DMS 273 treated with DMSO at 0.1 percent for 48 hours (cell line): ENCODE data around the gene PPT1.
A peak's percentile ranks its signal among the peaks of the same experiment; 100 is the strongest.
"Not testable (repeated sequence)": the region's sequence is repeated elsewhere in the genome, so short reads cannot be mapped to it uniquely, and the experiment has no call there.

Experiments used
- DNase-seq: peaks from one replicate; lab custom pipeline; 2025; lab: John Stamatoyannopoulos, UW

The PPT1 gene

DNA sequence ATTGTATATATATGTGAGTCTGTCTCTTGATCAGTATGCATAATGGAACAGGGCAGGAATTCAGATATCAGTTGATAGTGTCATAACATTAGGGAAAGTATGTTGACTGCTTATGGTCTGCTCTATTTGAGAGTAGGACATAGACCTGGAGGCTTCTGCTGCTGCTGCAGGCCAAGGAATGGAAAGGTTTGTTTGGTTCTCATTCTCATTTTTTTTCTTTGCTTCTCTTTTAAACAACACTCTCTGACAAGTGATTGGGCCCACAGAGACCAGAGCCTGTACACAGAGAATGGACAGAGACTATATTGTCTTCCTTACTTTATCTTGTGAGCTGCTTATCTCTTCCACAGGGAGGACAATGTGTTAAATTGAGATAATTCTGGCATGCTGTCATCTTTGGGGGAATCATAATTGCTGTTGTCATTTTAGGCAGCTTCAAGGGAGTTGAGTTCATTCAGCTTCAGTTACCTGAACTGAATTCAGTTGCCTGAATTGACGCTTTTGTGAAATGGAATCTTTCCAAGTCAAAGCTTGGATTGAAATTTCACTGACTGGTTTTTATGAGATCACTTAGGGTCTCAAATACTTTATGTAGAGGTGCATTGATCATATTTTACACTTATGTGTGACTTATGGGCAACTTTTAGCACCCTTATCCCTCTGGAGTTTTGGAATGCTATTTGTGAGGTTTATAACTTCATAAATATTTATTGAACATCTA lies 39.6 kb downstream of the PPT1 start:
- DNase-seq = no peak

DNA sequence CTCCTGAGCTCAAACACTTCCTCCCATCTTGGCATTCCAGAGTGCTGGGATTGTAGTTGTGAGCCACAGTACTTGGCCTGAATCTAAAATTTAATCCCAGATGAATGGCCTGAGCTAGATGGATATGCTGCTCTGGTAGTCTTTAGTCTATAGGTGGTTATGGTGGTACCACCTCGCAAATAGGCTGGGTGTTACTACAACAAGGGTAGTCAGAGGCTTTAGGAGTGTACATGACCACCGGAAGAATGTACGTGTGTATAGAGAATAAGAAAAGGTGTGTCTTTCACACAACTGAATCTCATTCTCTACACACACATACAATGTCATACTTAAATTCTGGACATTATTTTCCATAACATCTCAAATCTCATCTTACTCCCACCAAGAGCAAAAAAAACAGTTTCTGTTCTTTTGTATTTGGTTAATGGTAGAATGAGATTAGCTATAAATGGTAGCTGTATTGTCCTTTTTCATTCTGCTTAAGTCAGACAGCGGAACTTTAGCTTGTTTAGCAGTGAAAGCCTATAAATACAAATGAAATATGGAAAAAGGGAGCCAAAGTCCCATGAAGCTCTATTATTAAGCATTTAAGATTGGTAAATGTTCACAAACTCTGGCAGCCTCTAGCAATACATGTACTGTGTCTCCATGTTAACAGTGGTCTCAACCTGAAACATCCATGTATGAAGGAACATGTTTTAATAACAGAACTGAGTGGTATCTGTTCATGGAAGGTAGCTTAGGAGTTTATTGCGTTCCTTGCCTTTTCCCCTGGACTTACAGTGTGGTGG lies 40.3 kb downstream of the PPT1 start:
- no peak for DNase-seq

DNA sequence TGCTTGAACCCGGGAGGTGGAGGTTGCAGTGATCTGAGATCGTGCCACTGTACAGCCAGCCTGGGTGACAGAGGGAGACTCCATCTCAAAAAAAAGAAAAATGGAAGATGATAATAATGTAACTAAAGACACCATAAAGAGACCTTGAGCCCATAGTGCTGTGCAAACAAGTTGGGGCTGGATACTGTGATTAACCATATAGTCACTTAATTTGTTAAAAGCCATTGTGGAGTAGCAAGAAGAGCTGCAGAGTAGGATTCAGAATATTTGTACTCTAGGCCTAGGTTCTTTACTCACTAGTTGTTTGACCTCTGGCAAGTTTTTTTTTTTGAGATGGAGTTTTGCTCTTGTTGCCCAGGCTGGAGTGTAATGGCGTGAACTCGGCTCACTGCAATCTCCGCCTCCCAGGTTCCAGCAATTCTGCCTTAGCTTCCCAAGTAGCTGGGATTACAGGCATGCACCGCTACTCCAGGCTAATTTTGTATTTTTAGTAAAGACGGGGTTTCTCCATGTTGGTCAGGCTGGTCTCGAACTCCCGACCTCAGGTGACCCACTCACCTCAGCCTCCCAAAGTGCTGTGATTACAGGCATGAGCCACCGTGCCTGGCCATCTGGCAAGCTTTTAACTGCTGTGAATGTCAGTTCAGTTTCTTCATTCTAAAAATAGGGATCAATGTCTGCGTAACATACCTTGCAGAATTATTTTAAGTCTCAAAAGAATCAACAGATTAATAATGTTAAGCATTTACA lies 43.7 kb downstream of the PPT1 start:
- DNase-seq = no peak

- no peak for DNase-seq
Observed at GRCh38 chr1:40050863-40051262, 46.2 kb downstream of the PPT1 start.

DNA sequence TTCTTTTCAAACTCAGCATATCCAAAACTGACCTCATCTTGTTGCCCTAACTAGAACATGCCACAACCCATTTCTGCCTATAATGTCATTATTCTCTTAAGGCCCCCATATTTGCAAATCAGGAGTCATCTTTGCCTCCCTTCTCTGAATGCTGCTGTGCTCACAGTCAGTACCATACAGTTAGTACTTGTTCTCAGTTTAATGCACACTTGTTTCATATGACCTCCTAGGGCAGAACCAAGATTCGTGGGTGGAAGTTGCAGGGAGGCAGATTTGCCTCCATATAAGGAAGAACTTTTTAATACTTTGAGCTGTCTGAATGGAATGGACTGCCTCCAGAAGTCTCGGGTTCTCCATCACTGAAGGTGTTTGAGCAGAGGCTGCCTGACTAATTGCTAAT lies 47.3 kb downstream of the PPT1 start:
- DNase-seq = no peak

GRCh38 chr1:40047769-40048168 lies 49.3 kb downstream of the PPT1 start:
- no peak for DNase-seq

DNA sequence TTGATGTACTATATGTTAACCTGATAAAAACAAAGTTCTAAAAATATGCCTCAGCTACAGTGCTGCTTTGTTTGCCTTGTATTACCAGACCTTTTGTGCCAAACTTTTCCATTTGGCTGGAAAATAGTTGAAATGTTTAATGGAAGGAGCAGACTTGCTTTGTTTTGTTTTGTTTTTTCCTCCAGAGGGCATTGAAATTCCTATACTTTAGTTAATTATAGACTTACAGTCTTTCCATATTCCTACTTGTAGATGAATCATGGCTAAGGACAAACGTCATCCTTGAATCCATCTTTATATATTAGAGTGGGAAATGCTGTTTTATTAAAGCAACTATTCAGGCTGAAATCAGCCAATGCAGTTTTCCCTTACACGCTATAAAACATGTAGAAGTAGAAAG lies 49.8 kb downstream of the PPT1 start:
- no peak for DNase-seq

DNA sequence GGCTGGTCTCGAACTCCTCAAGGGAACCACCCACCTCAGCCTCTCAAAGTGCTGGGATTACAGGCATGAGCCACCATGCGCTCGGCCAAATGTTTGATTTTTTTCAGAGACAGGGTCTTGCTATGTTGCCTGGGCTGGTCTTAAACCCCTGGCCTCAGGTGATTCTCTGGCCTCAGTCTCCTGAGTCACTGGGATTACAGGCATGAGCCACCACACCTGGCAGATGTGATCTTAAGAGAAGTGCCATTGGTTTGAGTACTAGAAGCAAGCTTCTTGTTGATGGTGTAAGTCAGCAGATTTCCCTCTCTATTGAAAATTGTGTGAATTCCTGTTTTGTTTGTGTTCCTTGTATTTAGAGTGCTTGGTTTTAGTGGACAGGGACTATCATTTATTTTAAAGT lies 51.3 kb downstream of the PPT1 start:
- no peak for DNase-seq

- no peak for DNase-seq
Observed at GRCh38 chr1:40045182-40045581, 51.9 kb downstream of the PPT1 start.

- no peak for DNase-seq
Observed at GRCh38 chr1:40044110-40044509, 52.9 kb downstream of the PPT1 start.

DNA sequence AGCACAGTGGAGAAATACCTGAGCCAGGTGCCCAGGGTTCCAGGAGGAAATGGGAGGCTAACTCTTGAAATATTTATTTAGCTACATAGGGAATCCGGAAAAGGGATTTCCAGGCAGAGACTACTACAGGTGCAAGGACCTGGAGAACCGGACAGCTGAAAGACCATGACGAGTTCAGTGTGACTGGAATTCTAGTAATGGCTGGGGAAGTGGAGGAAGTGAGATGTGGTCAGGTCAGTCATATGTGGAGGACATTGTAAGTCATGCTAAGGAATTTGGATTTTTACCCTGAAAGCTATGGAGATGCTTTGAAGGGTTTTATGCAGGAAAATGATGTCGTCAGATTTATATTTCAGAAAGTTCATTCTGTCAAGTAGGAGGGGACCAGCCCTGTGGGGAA lies 54.7 kb downstream of the PPT1 start:
- no peak for DNase-seq

GRCh38 chr1:40041466-40041838 lies 55.6 kb downstream of the PPT1 start:
- DNase-seq = no peak

DNA sequence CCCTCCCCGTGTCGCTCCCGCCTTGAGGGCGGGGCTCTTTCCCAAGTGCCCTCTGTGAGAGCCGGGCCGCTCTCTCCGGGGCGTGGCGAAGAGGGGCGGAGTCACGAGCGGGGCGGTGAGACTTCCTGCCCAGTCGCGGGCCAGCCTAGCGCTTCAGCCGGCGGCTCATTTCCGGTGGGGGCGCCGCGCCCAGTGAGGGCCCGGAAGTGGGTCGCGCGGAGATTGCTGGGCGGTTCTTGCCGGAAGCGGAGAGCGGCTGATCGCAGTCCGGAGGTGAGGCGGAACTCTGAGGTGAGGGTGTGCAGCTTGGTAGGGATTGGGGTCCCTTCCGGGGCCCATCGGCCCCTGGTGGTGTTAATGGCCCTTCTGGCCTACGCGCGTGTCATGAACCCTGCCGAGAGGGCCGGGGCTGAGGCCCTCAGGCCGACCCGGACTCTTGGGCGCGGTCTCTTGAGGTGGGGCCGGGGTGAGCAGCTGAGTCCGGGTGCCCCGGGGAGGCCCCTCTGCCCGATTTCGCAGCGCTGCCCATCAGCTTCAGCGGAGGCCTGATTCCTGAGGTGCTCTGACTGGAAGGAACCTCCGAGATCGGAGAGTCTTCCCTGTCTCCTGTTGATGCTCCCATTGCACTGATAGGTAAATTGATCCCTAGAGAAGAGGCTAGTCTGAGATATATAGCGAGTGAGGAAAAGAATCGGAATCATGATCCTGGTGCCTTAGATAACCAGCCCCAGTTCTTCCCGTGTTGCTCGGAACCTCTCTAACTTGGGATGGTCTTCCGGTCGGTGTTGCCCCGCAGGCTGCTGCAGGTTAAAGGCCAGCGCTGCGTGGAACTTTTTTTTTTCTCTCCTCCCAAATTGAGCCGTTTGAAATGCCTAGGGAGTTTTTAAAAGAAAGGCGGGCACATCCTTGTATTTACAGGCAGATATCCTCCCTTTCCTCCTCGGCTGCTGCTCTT lies 56.3 kb downstream of the PPT1 start, which contains the start of gene CAP1:
Gene CAP1 (plus strand): TSS at position 219 of the 955 bp plus-strand sequence. CDS start 18,618 bp downstream, outside the sequence.
- peak; percentile 100 for DNase-seq

GRCh38 chr1:40039757-40040510 lies 57.1 kb downstream of the PPT1 start:
- peak; percentile 100 for DNase-seq

GRCh38 chr1:40039245-40039756 lies 57.8 kb downstream of the PPT1 start:
- DNase-seq = peak; percentile 100

DNA sequence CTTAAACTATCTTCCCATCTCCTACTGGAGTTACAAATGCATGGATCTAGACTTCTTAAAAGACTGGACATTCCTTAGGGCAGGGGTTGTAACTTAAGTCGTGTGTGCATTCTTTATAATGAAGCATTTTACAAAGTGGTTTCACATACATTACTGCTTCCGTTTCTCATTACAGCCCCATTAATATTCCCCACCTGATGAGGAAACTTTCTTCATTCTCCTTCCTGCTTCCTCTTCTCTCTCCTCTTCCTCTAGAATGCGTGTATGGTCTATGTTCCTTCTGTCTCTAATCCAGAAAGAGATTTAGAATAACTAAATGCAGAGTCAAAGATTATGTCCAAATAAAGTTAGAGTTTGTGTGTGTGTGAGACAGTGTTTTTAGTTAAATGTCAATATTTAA lies 58.4 kb downstream of the PPT1 start:
- no peak for DNase-seq

DNA sequence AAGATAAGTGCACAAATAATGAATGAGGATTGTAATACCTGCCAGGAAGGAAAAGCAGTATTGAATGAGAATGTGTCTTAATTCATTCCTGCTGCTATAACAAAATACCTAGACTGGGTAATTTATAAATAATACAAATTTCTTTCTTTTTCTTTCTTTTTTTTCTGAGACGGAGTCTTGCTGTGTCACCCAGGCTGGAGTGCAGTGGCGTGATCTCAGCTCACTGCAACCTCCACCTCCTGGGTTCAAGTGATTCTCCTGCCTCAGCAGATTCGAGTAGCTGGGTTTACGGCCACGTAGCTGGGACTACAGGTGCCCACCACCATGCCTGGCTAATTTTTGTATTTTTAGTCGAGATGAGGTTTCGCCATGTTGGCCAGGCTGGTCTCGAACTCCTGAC lies 59.8 kb downstream of the PPT1 start:
- not testable (repeated sequence) for DNase-seq

- DNase-seq = peak; percentile 100
Observed at GRCh38 chr1:40036574-40036973, 60.5 kb downstream of the PPT1 start.

GRCh38 chr1:40034869-40035268 lies 62.2 kb downstream of the PPT1 start:
- no peak for DNase-seq

GRCh38 chr1:40032240-40032891 lies 64.7 kb downstream of the PPT1 start:
- DNase-seq = peak; percentile 99
